ENCODE results near the gene RAB44. TPM values are rescaled to one million over a fixed set of nuclear protein-coding genes. Genes with fewer than 3 reads are reported as not detected.

Gene RAB44
- total and polyA plus RNA-seq, 2 of the 13 experiments (the other 11 are each of a cell fraction or from before 2014, with no cell fraction given): not detected

GRCh38 chr6:36717231-36717825 lies 19.7 kb downstream of the RAB44 start:
- Histone ChIP-seq H3K4me3 (replicated peaks in 1 of 3; ENCODE audit: insufficient read depth in 1 of 3, low read depth in 2 of 3, low read length in 3 of 3) (no peak overlapping the region), H3K4me1 (ENCODE audit: insufficient read depth, low read length) (no peaks in the 10 kb centered on the region), H3K27me3 (ENCODE audit: control insufficient read depth in 1 of 2, insufficient read depth in 2 of 2, low read length in 2 of 2) (peaks cover 21 to 71% of the 10 kb centered on the region in 2 experiments), H2AFZ (ENCODE audit: low read length) (no peak overlapping the region), H3K9ac (ENCODE audit: insufficient read depth, low read depth, low read length) (no peak overlapping the region), H3K9me3 (ENCODE audit: low read length) (no peaks in the 10 kb centered on the region), H3K27ac (ENCODE audit: extremely low read length, insufficient read depth, low read length) (no peak overlapping the region), H3K4me2 (ENCODE audit: low read depth, low read length) (no peak overlapping the region), H3K36me3 (replicated peaks in 1 of 2; ENCODE audit: control insufficient read depth in 1 of 2, insufficient read depth in 2 of 2, low read length in 2 of 2) (no peaks in the 10 kb centered on the region), H4K20me1 (ENCODE audit: insufficient read depth, low read length) (no peaks in the 10 kb centered on the region), H3K79me2 (ENCODE audit: insufficient read depth, low read length) (no peaks in the 10 kb centered on the region)
- ChIA-PET POLR2A (no interaction called here), CTCF (ENCODE audit: low intra/inter-chr PET ratio, low total read pairs) (no interaction called here)
- in situ Hi-C loops (cut with HindIII; ENCODE audit: extremely low pct_ligation_motif_present, low pct_unique_long_range_greater_than_20kb): no loop called here
- FAIRE-seq: no peak
- WGBS (ENCODE audit: low lambda C conversion rate): 20% methylated on average over 13 of the region's 13 CpGs
- intact Hi-C loops (cut with micrococcal nuclease; ENCODE audit: unreplicated experiment): no loop called here
- ATAC-seq: no peak
- BruUV-seq (replicated peaks): no TSS peak
- DNase-seq (ENCODE audit: low spot score): no peak
- TF ChIP-seq E2F5 (CRISPR knock-in tag; conservative IDR thresholded peaks at IDR 0.05) (no peak), SRY (CRISPR knock-in tag; IDR thresholded peaks at IDR 0.05) (no peak), SETDB1 (CRISPR knock-in tag; IDR thresholded peaks at IDR 0.05; ENCODE audit: borderline replicate concordance) (no peak), HOXA5 (CRISPR knock-in tag; IDR thresholded peaks at IDR 0.05) (no peak), KLF13 (CRISPR knock-in tag; IDR thresholded peaks at IDR 0.05) (no peak), SRSF9 (IDR thresholded peaks at IDR 0.05; ENCODE audit: borderline replicate concordance, insufficient read depth, low read depth, low read length, poor library complexity, severe bottlenecking) (no peak), TEAD2 (CRISPR knock-in tag; IDR thresholded peaks at IDR 0.05) (no peak), ZFP36L2 (CRISPR knock-in tag; IDR thresholded peaks at IDR 0.05) (no peak), TFDP2 (CRISPR knock-in tag; IDR thresholded peaks at IDR 0.05) (no peak), FOXK1 (CRISPR knock-in tag; IDR thresholded peaks at IDR 0.05; ENCODE audit: borderline replicate concordance, low read depth) (no peak), ZMYM3 (CRISPR knock-in tag; IDR thresholded peaks at IDR 0.05) (no peak), DPF2 (CRISPR knock-in tag; IDR thresholded peaks at IDR 0.05; ENCODE audit: borderline replicate concordance, low read depth) (no peak)
